DMS 273 treated with DMSO at 0.1 percent for 48 hours (cell line): ENCODE measurements around the gene PUSL1.

ENCODE experiments used
- DNase-seq: peaks from one replicate; lab custom pipeline; 2025; lab: John Stamatoyannopoulos, UW

PUSL1 gene

DNA sequence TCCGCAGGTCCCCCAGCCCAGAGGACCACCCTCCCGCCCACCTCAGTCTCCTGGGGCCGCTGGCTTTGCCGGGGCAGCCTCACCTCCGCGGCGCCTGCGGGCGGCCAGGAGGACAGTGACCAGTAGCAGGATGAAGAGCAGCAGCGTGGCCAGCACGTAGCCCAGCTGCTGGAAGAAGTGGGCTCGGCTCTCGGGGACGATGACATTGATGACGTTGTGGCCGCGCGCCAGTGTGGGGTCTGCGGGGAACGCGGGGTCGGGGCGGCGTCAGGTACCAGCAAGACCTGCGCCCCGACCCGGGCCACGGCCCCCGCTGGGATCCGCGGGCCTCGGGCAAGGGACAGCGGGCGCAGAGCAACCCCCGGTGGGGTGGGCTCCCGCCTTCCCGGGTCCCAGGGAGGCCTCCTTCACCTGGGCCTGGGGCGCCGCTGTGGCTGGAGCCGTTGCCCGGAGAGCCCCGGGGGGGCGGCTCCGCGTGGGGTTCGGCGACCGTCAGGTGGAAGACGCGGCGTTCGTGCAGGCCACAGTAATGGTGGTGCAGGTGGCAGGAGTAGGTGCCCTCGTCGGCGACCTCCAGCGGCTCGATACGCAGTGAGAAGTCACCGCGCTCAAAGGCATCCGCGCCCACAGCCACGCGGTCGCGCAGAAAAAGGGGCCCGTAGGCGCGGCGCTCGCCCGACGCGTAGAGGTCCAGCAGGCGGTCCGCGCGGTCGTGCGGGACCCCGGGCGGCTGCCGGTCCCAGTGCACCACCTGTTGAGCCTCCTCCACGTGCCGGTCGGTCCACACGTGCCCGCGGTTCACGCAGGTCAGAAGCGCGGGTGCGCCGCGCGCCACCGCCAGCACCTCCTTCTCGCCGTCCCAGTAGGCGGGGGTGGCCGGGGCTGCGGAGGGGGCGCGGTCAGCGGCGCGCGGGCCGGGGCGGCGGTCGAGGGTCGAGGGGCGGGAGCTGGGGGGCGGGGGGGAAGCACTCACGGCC, 46.2 kb downstream of the PUSL1 start:
- no peak for DNase-seq

DNA sequence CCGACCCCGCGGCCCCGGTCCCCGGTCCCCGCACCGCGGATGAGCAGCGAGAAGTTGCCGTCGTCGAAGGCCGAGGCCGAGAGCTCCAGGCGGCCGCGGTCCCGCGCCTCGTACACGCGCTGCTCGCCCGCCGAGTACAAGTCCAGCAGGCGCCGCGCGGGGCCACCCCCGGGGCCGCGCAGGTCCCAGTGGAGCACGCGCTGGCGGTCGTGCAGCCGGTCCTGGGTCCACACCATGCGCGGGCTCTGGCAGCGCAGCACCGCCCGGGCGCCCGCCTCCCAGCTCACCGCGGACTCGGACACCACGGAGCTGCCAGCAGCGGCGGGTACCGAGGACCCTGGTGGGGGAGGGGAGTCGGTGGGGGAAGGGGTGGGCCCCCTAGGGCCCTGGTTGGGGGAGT, 47.0 kb downstream of the PUSL1 start:
- DNase-seq, result no peak

DNA sequence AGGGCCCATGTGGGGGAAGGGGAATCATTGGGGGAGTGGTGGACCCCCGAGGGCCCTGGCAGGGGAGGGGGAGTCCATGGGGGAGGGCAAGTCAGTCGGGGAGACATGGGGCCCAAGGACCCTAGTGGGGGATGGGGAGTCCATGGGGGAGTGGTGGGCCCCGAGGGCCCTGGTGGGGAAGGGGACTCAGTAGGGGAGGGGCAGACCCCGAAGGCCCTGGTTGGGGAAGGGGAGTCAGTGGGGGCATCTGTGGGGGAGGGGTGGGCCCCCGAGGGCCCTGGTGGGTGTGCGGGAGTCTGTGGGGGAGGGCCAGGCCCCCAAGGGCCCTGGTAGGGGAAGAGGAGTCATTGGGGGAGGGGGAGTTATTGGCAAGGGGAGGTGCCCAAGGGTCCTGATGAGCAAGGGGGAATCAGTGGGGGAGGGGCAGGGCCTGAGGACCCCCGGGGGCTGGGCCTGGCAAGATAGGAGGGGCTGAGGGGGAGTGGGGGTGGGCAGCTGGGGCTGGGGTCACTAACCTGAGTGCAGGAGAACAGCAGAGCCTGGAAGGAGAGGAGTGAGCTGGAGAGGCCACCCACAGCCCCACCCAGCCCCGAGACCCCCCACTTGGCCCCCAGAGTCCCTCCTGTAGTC, 47.9 kb downstream of the PUSL1 start:
- no peak for DNase-seq

DNA sequence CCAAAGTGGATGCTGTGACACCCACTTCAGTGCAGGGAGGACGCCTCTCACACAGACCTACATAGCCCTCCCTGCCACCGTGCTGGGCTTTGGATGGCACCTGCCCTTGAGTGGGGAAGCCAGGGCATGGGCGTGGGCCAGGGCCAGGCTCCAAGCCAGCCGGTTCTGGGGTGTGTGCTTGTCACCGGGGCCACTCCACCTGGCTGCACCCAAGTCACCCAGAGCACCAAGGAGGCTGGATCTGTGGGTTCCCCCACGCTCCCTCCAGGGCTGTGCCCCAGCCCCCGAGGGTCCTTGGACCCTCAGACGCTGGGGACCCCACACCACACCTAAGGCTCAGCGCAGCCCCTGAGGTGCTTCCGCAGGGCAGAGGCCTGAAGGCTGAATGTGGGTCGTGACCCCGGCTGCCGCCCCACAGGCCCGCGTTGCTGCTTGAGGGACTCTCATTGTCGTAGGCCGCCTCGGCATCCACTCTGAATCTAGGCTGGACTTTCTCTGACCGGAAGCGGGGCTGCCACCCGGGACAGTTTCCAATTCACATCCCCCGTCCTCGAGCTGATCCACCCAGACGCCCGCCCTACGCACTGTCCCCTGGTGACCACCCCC, 48.5 kb downstream of the PUSL1 start:
- DNase-seq, result no peak

DNA sequence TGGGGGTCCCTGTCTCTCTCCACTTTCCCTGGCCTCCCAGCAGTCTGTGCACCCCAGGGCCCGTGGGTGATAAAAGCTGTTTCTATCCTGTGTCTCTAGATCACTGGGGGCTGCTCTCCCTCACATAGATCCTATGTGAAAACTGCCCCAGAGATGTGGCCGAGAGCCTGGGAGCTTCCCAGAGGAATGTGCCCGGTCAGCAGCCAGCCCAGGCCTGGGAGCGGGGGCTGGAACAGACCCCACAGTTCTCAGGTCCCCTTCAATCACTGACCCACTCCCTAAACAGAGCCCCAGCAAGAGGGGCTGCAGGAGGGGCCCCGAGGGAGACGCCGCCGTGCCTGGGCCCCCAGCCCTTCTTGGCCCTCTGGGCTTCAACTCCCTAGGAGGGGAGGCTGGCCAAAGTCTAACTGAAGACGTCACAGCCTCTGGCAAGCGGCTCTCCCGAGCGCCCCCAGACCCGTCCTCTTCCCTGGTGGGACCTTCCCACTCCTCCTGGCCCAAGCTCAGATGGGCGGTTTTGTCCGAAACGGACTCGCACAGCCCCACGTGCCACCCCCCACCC, 49.6 kb downstream of the PUSL1 start:
- DNase-seq, result no peak

DNA sequence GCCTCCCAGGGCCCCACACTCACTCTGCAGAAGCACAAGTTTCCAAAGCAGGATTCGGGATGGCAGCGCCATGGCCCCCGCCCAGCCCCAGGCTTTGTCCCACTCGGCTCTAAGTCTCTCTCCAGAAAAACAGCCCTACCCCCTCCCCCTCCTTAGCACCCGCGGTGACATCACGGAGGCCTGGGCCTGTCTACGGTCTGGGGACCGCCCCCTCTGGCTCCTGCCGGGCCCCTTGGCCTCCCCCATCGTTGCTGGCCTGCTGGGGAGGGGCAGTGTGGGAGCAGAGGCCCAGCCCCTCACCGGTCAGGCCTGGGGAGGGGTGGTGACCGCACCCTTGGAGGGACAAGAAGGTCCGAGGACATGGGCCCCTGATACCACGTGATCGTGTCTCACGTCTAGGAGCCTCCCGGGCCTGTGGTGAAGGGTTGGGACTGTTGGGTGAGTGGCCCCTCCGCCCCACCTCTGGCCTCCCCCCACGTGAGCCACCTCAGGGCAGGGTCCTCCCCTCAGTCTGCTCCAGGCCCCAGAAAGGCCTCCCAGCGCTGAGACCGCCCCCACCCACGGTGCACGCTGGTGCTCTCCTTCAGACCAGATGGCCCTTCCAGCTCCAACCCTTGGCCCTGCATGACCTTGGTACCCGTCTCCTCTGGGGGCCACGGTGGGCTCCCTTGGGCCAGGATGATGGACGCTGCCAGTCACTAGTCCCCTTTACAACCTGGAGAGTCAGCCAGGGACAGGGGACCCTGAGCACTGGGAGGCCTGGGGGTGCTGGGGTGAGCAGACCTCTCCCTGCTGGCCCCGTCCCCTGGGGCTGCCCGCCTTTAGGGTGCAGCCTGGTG, 50.3 kb downstream of the PUSL1 start, which contains the start of gene MXRA8:
MXRA8 (minus strand) TSS at position 123 of the 839 bp plus-strand sequence; CDS start at position 72, 51 bp downstream.
- no peak for DNase-seq

DNA sequence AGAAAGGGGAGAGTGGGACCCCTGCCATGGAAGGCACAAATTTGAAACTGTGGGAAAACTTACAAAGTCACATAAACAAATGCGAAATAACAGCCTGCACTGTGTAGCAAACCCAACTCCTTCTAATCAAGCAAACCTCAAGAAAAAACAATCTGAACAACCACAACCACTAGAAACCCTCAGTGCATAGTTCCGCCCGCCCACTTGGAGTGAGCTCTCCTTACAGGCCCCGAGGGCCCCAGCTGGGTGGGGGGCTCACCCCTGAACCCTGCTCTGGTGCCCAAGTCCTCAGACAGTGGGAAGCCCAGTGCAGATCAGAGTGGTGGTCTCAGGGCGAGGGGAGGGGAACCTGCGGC, 50.9 kb downstream of the PUSL1 start:
- no peak for DNase-seq

DNA sequence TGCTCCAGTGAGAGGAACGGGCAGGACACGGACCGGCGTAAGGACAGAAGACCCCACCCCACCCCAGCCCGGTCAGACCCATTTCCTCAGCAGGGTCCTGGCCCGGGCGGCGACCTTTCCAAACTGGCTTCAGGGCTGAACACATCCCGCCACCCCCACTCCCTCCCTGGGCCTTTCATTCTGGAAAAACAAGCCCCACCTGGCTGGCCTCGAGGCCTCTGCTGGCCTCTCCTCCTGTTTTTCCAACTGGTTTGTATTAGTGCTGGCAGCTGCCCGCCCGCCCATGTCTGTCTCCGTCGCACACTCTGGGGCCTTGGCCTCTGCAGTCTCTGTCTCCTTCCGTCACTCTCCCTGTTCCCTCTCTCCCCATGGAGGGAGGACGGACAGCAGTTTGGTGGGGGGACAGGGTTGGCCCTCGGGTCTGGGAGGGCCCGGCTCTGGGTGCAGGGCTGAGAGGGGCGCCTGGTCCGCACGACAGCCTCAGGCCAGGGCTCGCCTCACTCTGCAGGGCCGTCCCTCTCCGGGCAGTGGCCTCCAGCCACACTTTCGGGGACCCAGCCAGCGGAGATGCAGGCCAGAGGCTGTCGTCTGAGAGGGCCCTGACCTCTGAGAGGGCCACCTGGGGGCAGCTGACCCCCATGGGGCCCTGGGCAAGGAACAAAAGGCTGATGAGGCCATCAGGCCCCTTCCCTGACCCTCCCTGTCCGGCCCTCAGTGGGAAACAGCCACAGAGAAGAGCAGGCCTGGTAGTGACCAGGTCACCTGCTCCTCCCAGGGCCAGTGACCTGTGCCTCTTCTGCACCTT, 51.5 kb downstream of the PUSL1 start:
- no peak for DNase-seq

DNA sequence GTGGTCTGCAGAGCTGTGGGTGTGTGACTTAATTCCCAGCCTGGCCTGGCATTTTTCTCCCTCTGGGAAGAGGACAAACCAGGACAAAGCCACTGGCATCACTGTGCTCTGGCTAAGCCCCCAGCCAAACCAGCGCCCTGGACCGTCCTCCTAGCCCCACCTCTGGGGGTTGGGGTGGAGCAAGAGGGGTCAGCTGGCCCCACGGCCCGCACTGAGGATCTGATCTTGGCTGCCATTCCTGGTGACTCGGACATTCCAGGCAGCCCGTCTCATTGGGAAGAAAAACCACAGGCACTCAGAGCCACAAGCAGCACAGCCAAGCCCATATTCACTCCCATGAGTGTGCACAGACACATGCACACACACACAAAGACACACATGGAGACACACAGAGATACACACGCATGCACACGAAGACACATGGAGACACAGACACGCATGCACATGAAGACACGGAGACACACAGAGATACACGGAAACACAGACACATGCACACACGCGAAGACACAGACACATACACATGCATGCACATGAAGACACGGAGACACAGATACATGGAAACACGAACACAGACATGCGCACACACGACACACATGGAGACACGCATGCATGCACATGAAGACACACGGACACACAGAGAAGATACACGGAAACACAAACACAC, 52.2 kb downstream of the PUSL1 start:
- DNase-seq, result no peak
